ENCODE measurements around the gene PPTC7. TPM values are rescaled to one million over a fixed set of nuclear protein-coding genes. Genes with fewer than 3 reads are reported as not detected.
A peak's percentile ranks its signal among the peaks of the same experiment; 100 is the strongest.

PPTC7 gene
- total RNA-seq, 1 donor from 2014 or later: 13.9 TPM

DNA sequence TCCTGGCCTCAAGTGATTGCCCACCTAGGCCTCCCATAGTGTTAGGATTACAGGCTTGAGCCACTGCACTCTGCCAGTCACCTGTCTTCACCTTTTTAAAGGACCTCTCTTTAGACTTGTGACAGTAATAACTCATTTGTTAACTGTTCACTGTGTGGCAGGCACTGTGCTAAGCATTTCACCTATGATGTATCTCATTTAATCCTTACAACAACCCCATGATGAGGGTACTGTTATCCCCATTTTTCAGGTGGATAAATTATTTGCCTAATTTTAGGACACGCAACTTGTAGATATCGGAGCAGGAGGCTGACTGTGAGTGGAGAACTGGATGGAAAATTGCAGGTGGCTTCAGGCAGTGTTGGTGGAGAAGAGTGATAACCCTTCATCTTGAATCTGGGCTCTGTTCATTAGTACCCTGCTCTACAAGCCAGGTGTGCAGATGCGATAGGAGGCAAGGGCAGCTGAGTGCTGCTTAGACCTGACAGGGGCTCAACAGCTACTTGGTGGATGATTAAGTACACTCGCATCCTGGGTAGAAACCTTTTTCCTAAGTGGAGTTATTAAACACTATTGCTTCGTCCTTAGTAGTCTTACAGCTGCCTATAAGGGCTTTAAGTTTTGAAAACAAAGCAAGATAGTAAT is 33.5 kb upstream of the PPTC7 start:
- DNase-seq (ENCODE audit: low spot score): no peak
- TF ChIP-seq, protein P1, sequence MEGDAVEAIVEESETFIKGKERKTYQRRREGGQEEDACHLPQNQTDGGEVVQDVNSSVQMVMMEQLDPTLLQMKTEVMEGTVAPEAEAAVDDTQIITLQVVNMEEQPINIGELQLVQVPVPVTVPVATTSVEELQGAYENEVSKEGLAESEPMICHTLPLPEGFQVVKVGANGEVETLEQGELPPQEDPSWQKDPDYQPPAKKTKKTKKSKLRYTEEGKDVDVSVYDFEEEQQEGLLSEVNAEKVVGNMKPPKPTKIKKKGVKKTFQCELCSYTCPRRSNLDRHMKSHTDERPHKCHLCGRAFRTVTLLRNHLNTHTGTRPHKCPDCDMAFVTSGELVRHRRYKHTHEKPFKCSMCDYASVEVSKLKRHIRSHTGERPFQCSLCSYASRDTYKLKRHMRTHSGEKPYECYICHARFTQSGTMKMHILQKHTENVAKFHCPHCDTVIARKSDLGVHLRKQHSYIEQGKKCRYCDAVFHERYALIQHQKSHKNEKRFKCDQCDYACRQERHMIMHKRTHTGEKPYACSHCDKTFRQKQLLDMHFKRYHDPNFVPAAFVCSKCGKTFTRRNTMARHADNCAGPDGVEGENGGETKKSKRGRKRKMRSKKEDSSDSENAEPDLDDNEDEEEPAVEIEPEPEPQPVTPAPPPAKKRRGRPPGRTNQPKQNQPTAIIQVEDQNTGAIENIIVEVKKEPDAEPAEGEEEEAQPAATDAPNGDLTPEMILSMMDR (IDR thresholded peaks at IDR 0.05): no peak
- Mint-ChIP-seq H3K36me3 (ENCODE audit: low read depth) (peaks cover 1% of the 10 kb centered on the region), H3K9me3 (ENCODE audit: low read depth) (no peaks in the 10 kb centered on the region), H3K4me3 (ENCODE audit: unreplicated experiment) (no peak overlapping the region), H3K27ac (ENCODE audit: unreplicated experiment) (no peak overlapping the region), H3K4me1 (ENCODE audit: low read depth) (peaks cover 8% of the 10 kb centered on the region), H3K27me3 (ENCODE audit: low read depth) (no peaks in the 10 kb centered on the region)

DNA sequence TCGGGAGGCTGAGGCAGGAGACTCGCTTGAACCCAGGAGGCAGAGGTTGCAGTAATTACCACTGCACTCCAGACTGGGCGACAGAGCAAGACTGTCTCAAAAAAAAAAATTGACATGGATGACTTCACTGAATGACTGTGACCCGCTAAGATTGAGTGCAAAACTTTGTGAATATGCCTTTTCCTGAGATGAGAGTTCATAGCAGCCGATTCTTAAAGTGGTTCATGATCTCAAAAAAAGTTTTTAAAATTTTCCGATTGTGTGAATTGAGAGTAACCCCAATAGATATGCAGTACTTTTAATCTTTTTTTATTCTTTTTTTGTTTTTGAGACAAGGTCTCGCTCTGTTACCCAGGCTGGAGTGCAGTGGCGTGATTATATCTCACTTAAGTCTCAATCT is 32.1 kb upstream of the PPTC7 start:
- Mint-ChIP-seq H3K9me3 (ENCODE audit: low read depth) (no peaks in the 10 kb centered on the region), H3K27ac (ENCODE audit: unreplicated experiment) (no peak overlapping the region), H3K27me3 (ENCODE audit: low read depth) (no peaks in the 10 kb centered on the region), H3K4me1 (ENCODE audit: low read depth) (peaks cover 8% of the 10 kb centered on the region), H3K36me3 (ENCODE audit: low read depth) (peaks cover 1% of the 10 kb centered on the region), H3K4me3 (ENCODE audit: unreplicated experiment) (peak overlapping the region; percentile 33)
- DNase-seq (ENCODE audit: low spot score): no peak
- TF ChIP-seq, protein P1 (IDR thresholded peaks at IDR 0.05): no peak

DNA sequence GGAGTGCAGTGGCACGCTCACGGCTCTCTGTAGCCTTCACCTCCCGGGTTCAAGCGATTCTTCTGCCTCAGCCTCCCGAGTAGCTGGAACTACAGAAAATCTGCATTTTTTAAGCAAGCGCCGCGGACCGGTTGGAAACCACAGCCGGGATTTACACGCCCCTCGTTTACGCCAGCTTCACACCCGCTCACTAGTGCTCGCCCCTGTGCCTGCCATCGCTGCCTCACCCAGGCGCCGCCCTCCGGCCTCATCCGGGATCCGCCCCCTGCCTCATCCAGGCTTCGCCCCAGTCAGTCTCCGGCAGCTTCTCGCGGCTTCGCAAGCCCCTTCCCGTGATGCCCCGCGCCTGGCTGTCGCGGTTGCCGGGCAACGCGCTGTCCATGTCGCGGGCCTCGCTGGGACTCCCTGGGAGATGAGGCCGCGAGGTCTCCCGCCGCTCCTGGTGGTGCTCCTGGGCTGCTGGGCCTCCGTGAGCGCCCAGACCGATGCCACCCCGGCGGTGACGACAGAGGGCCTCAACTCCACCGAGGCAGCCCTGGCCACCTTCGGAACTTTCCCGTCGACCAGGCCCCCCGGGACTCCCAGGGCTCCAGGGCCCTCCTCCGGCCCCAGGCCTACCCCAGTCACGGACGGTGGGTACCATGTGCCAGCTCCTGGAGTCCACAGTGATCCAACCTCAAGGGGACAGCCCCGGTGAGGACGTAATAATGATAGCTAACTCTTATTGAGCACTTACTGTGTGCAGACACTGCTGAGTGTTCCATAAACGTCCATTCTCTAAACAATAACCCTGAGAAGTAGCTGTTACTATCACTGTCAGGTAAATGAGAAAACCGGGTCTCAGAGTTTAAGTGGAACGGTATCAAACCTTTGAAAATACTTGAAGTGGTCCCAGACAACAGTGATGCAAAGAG is 30.9 kb upstream of the PPTC7 start, which contains the start of gene TCTN1:
Gene TCTN1, plus strand, starts transcription at position 359 of the 914 bp plus-strand sequence. Its CDS starts 54 bp downstream, at position 413.
- Mint-ChIP-seq H3K9me3 (ENCODE audit: low read depth) (no peaks in the 10 kb centered on the region), H3K27ac (ENCODE audit: unreplicated experiment) (peak within 1 kb of the TSS; percentile 78), H3K36me3 (ENCODE audit: low read depth) (peaks cover 1% of the 10 kb centered on the region), H3K4me3 (ENCODE audit: unreplicated experiment) (peak within 1 kb of the TSS; percentile 84), H3K27me3 (ENCODE audit: low read depth) (no peaks in the 10 kb centered on the region), H3K4me1 (ENCODE audit: low read depth) (peaks cover 8% of the 10 kb centered on the region)
- DNase-seq (ENCODE audit: low spot score): peak; percentile 99
- TF ChIP-seq, protein P1 (IDR thresholded peaks at IDR 0.05): peak; percentile 25

DNA sequence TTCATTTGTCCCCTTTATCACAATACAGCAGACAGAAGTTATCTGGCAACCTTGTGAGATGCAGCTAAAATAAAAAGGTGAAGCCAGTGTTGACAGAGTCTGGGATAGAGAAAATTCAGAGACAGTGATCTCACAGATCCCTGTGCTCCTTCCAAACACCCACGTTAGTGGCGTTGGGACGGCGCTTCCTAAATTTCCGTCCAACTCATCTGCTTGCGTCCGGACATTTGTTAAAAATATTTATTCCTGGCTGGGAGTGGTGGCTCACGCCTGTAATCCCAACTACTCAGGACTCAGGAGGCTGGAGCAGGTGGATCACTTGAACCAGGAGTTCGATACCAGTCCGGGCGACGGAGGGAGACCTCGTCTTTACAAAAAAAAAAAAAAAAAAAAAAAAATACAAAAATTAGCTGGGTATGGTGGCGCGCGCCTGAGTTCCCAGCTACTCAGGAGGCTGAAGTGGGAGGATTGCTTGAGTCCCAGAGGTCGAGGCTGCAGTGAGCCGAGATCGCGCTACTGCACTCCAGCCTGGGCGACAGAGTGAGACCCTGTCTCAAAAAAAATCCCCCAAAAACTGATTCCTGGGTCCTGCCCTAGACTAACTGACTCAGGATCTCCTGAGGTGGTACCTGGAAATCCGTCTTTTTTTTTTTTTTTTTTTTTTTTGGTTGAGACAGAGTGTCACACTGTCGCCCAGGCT is 30.1 kb upstream of the PPTC7 start:
- H3K36me3 Mint-ChIP-seq (ENCODE audit: low read depth): peaks cover 1% of the 10 kb centered on the region
- peaks cover 8% of the 10 kb centered on the region for H3K4me1 Mint-ChIP-seq (ENCODE audit: low read depth)
- H3K4me3 Mint-ChIP-seq (ENCODE audit: unreplicated experiment): peak overlapping the region; percentile 84
- no peak for DNase-seq (ENCODE audit: low spot score)
- H3K9me3 Mint-ChIP-seq (ENCODE audit: low read depth): no peaks in the 10 kb centered on the region
- TF ChIP-seq, protein P1 (IDR thresholded peaks at IDR 0.05): no peak
- no peaks in the 10 kb centered on the region for H3K27me3 Mint-ChIP-seq (ENCODE audit: low read depth)
- peak overlapping the region; percentile 78 for H3K27ac Mint-ChIP-seq (ENCODE audit: unreplicated experiment)

DNA sequence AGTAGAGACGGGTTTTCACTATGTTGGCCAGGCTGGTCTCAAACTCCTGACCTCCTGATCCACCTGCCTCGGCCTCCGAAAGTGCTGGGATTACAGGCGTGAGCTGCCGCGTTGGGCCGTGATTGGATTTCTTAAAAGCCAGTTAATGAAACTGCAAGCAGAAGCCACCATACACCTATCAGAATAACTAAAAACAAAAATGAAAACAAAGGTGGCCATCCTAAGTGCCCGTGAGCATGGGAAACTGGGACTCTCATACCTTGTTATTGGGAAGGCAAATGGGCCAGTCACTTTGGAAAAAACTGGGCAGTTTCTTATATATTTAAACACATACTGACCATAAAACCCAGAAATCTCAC is 23.1 kb upstream of the PPTC7 start:
- no peak overlapping the region for H3K4me3 Mint-ChIP-seq (ENCODE audit: unreplicated experiment)
- no peaks in the 10 kb centered on the region for H3K4me1 Mint-ChIP-seq (ENCODE audit: low read depth)
- no peak for DNase-seq (ENCODE audit: low spot score)
- no peak overlapping the region for H3K27ac Mint-ChIP-seq (ENCODE audit: unreplicated experiment)
- H3K36me3 Mint-ChIP-seq (ENCODE audit: low read depth): no peaks in the 10 kb centered on the region
- no peaks in the 10 kb centered on the region for H3K9me3 Mint-ChIP-seq (ENCODE audit: low read depth)
- TF ChIP-seq, protein P1 (IDR thresholded peaks at IDR 0.05): no peak
- no peaks in the 10 kb centered on the region for H3K27me3 Mint-ChIP-seq (ENCODE audit: low read depth)

All from chondrocyte (in vitro differentiated cells).